Thymus (tissue), 11 donors: Measurements from ENCODE around the gene S100A16. TPM values are rescaled to one million over a fixed set of nuclear protein-coding genes. Genes with fewer than 3 reads are reported as not detected.
A peak's percentile ranks its signal among the peaks of the same experiment; 100 is the strongest.

ENCODE experiments used
- DNase-seq, 9 donors: peaks; one replicate each; pipeline ENCODE4 v3.0.0-alpha.2; 2013; ENCODE audit warnings: low spot score in 9 of 9, low read depth in 6 of 9, missing footprints in 1 of 9
- H3K27ac ChIP-seq, 2 donors: one replicate each; pipeline ENCODE4 v1.5.1; 2013; ENCODE audit warnings: control low read depth in 1 of 2, low read depth in 1 of 2, low read length in 1 of 2, mild to moderate bottlenecking in 1 of 2, moderate library complexity in 1 of 2
- H3K27me3 ChIP-seq, 2 donors: one replicate each; pipeline ENCODE4 v1.5.1; 2013; ENCODE audit warnings: low read length in 1 of 2; ENCODE audit not compliant: control insufficient read depth in 2 of 2, insufficient read depth in 1 of 2
- H3K36me3 ChIP-seq, 2 donors: one replicate each; pipeline ENCODE4 v1.5.1; 2013; ENCODE audit warnings: low read length in 1 of 2, mild to moderate bottlenecking in 1 of 2, moderate library complexity in 1 of 2; ENCODE audit not compliant: control insufficient read depth in 2 of 2, insufficient read depth in 2 of 2
- H3K4me1 ChIP-seq, 2 donors: one replicate each; pipeline ENCODE4 v1.5.1; 2013; ENCODE audit warnings: low read length in 2 of 2; ENCODE audit not compliant: control insufficient read depth in 2 of 2, insufficient read depth in 2 of 2
- H3K4me3 ChIP-seq, 2 donors: one replicate each; pipeline ENCODE4 v1.5.1; 2013; ENCODE audit warnings: low read length in 2 of 2, control low read depth in 1 of 2, mild to moderate bottlenecking in 1 of 2
- H3K9me3 ChIP-seq, 2 donors: one replicate each; pipeline ENCODE4 v1.5.1; 2013; ENCODE audit warnings: low read length in 1 of 2, mild to moderate bottlenecking in 1 of 2; ENCODE audit not compliant: control insufficient read depth in 2 of 2, insufficient read depth in 1 of 2
- WGBS: extraction: QIAGEN DNeasy Blood & Tissue Kit; methylation state at CpG from one replicate; pipeline ENCODE4 v1.1.7; 2013; 5-methylcytosine and 5-hydroxymethylcytosine counted together
- polyA plus RNA-seq: library from polyadenylated mRNA; stranded (reverse); fragments of 200-250 nt; gene quantifications from one replicate; pipeline ENCODE4 v1.2.3, GENCODE V29; 2013
- total RNA-seq: library from RNA; stranded (reverse); fragments of 120-200 nt; gene quantifications from one replicate; pipeline ENCODE4 v1.2.4, GENCODE V29; 2013
- donor health status: healthy.

S100A16 gene
- total and polyA plus RNA-seq, 2 donors, result 28.8 to 128 TPM

- no peaks in the 10 kb centered on the region for H3K36me3 ChIP-seq
- 72% methylated on average over 28 of the region's 28 CpGs for WGBS
These were observed 14.2 kb upstream of the S100A16 start, which contains the start of gene S100A13 for GRCh38 chr1:153626904-153627714. S100A13 (minus strand) TSS chr1:153627505; CDS start chr1:153626472, 1,033 bp downstream.

GRCh38 chr1:153626477-153626903, 13.6 kb upstream of the S100A16 start:
- Histone ChIP-seq H3K4me1 (peaks cover 0 to 24% of the 10 kb centered on the region in 2 donors), H3K4me3 (no peak overlapping the region), H3K36me3 (no peaks in the 10 kb centered on the region), H3K9me3 (no peaks in the 10 kb centered on the region), H3K27ac (no peak overlapping the region), H3K27me3 (peaks cover 0 to 8% of the 10 kb centered on the region in 2 donors)
- no peak for DNase-seq
- WGBS, result 89% methylated on average over 3 of the region's 3 CpGs

More at GRCh38 chr1:153626904-153627714, 14.2 kb upstream of the S100A16 start, which contains the start of gene S100A13:
- Histone ChIP-seq H3K27ac (no peak within 1 kb of the TSS), H3K4me3 (peak within 1 kb of the TSS; percentile 13 to 14), H3K9me3 (no peaks in the 10 kb centered on the region), H3K27me3 (peaks cover 0 to 8% of the 10 kb centered on the region in 2 donors), H3K4me1 (peaks cover 0 to 24% of the 10 kb centered on the region in 2 donors)
- no peak for DNase-seq

GRCh38 chr1:153624965-153625611, 12.2 kb upstream of the S100A16 start:
- H3K9me3 ChIP-seq, result no peaks in the 10 kb centered on the region
- WGBS, result 95% methylated on average over 10 of the region's 10 CpGs
- H3K27ac ChIP-seq, result no peak overlapping the region
- no peaks in the 10 kb centered on the region for H3K36me3 ChIP-seq
- no peak overlapping the region for H3K4me3 ChIP-seq
- peaks cover 0 to 23% of the 10 kb centered on the region in 2 donors for H3K4me1 ChIP-seq
- no peak for DNase-seq
- H3K27me3 ChIP-seq, result peaks cover 0 to 8% of the 10 kb centered on the region in 2 donors

- peaks cover 0 to 12% of the 10 kb centered on the region in 2 donors for H3K4me1 ChIP-seq
- no peak overlapping the region for H3K4me3 ChIP-seq
- WGBS, result 94% methylated on average over 7 of the region's 7 CpGs
- H3K27ac ChIP-seq, result no peak overlapping the region
- DNase-seq, result no peak
- no peaks in the 10 kb centered on the region for H3K9me3 ChIP-seq
- H3K36me3 ChIP-seq, result no peaks in the 10 kb centered on the region
- H3K27me3 ChIP-seq, result peaks cover 0 to 8% of the 10 kb centered on the region in 2 donors
These were observed 10.2 kb upstream of the S100A16 start for GRCh38 chr1:153623101-153623500.

GRCh38 chr1:153619171-153619570, 6.2 kb upstream of the S100A16 start:
- WGBS, result 98% methylated on average over 6 of the region's 6 CpGs
- H3K9me3 ChIP-seq, result no peaks in the 10 kb centered on the region
- DNase-seq, result no peak
- H3K4me3 ChIP-seq, result no peak overlapping the region
- no peaks in the 10 kb centered on the region for H3K36me3 ChIP-seq
- H3K4me1 ChIP-seq, result peaks cover 0 to 20% of the 10 kb centered on the region in 2 donors
- H3K27me3 ChIP-seq, result no peaks in the 10 kb centered on the region
- no peak overlapping the region for H3K27ac ChIP-seq

- Histone ChIP-seq H3K27ac (peak overlapping the region in 1 of 2 donors; percentile 17), H3K4me3 (no peak overlapping the region)
- peak in 4 of 9 donors; percentile 51 to 63 (median 54) for DNase-seq
These were observed 4.7 kb upstream of the S100A16 start for GRCh38 chr1:153617663-153618062.

GRCh38 chr1:153616917-153617311, 4.0 kb upstream of the S100A16 start:
- no peak for DNase-seq
- 94% methylated on average over 5 of the region's 5 CpGs for WGBS
- no peaks in the 10 kb centered on the region for H3K36me3 ChIP-seq
- H3K4me1 ChIP-seq, result peaks cover 0 to 20% of the 10 kb centered on the region in 2 donors
- H3K4me3 ChIP-seq, result no peak overlapping the region
- no peaks in the 10 kb centered on the region for H3K9me3 ChIP-seq
- peak overlapping the region in 1 of 2 donors; percentile 64 for H3K27ac ChIP-seq
- H3K27me3 ChIP-seq, result no peaks in the 10 kb centered on the region

More at GRCh38 chr1:153617663-153618062, 4.7 kb upstream of the S100A16 start:
- 33% methylated on average over 6 of the region's 6 CpGs for WGBS
- peaks cover 0 to 20% of the 10 kb centered on the region in 2 donors for H3K4me1 ChIP-seq
- no peaks in the 10 kb centered on the region for H3K9me3 ChIP-seq
- H3K27me3 ChIP-seq, result no peaks in the 10 kb centered on the region
- no peaks in the 10 kb centered on the region for H3K36me3 ChIP-seq

GRCh38 chr1:153616144-153616916, 3.4 kb upstream of the S100A16 start, which contains the start of gene S100A14:
S100A14 (minus strand) TSS chr1:153616325; CDS start chr1:153615858, 467 bp downstream.
- peak in 1 of 9 donors; percentile 27 for DNase-seq
- Histone ChIP-seq H3K4me3 (peak within 1 kb of the TSS in 1 of 2 donors; percentile 19), H3K27ac (peak within 1 kb of the TSS in 1 of 2 donors; percentile 64), H3K36me3 (no peaks in the 10 kb centered on the region), H3K27me3 (no peaks in the 10 kb centered on the region), H3K4me1 (peaks cover 0 to 20% of the 10 kb centered on the region in 2 donors), H3K9me3 (no peaks in the 10 kb centered on the region)
- WGBS, result 86% methylated on average over 10 of the region's 10 CpGs
